Measurements from ENCODE around the gene COL20A1.
"Not testable (repeated sequence)": the region's sequence is repeated elsewhere in the genome, so short reads cannot be mapped to it uniquely, and the experiment has no call there.

DNA sequence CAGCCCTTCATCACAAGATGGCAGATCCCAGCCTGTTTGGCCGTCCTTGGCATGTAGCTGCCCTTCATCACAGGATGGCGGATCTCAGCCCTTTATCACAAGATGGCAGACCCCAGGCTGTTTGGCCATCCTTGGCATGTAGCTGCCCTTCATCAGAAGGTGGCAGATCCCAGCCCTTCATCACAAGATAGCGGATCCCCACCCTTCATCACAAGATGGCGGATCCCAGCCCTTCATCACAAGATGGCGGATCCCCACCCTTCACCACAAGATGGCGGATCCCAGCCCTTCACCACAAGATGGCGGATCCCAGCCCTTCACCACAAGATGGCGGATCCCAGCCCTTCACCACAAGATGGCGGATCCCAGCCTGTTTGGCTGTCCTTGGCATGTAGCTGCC lies 42.1 kb downstream of the COL20A1 start:
- TF ChIP-seq, protein P1, sequence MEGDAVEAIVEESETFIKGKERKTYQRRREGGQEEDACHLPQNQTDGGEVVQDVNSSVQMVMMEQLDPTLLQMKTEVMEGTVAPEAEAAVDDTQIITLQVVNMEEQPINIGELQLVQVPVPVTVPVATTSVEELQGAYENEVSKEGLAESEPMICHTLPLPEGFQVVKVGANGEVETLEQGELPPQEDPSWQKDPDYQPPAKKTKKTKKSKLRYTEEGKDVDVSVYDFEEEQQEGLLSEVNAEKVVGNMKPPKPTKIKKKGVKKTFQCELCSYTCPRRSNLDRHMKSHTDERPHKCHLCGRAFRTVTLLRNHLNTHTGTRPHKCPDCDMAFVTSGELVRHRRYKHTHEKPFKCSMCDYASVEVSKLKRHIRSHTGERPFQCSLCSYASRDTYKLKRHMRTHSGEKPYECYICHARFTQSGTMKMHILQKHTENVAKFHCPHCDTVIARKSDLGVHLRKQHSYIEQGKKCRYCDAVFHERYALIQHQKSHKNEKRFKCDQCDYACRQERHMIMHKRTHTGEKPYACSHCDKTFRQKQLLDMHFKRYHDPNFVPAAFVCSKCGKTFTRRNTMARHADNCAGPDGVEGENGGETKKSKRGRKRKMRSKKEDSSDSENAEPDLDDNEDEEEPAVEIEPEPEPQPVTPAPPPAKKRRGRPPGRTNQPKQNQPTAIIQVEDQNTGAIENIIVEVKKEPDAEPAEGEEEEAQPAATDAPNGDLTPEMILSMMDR (conservative IDR thresholded peaks at IDR 0.05; ENCODE audit: low read depth, low read length), result not testable (repeated sequence)
- TF ChIP-seq EZH2 (IDR thresholded peaks at IDR 0.05; ENCODE audit: low read length, unreplicated experiment); EZH2phosphoT487 (IDR thresholded peaks at IDR 0.05; ENCODE audit: borderline replicate concordance, low read length): not testable (repeated sequence)
